ENCODE results near the gene TMEM145. TPM values are rescaled to one million over a fixed set of nuclear protein-coding genes. Genes with fewer than 3 reads are reported as not detected.

The TMEM145 gene
- total and polyA plus RNA-seq, 2 donors from 2014 or later = not detected

DNA sequence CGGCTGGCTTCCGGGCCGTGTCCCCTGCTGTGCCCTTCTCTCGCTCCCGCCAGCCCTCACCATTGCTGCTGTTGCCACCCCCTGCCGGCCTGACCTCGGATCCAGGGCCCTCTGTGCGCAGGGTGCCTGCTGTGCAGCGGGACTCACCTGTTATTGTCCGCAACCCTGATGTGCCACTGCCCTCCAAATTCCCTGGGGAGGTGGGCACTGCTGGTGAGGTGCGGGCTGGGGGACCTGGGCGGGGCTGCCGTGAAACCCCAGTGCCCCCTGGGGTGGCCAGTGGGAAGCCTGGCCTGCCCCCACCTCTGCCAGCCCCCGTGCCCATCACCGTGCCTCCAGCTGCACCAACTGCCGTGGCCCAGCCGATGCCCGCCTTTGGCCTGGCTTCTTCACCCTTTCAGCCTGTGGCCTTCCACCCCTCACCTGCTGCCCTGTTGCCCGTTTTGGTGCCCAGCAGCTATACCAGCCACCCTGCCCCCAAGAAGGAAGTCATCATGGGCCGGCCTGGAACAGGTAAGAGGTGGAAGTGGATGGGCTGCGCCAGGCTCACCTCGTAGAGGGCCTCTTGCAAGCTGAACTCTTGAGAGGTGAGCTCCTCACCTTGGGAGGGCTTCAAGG lies 38.9 kb upstream of the TMEM145 start:
- Histone ChIP-seq H3K4me3 (ENCODE audit: low read length in 3 of 3) (no peak overlapping the region), H3K36me3 (ENCODE audit: control insufficient read depth in 2 of 3, insufficient read depth in 3 of 3, low read length in 3 of 3) (peaks cover 0 to 17% (median 6%) of the 10 kb centered on the region in 3 donors), H3K9ac (ENCODE audit: low read length in 3 of 3) (no peak overlapping the region), H3K4me1 (ENCODE audit: control insufficient read depth in 2 of 3, insufficient read depth in 2 of 3, low read depth in 1 of 3, low read length in 3 of 3) (peaks cover 0 to 32% (median 27%) of the 10 kb centered on the region in 3 donors), H3K9me3 (ENCODE audit: control insufficient read depth in 2 of 3, insufficient read depth in 1 of 3, low read length in 3 of 3) (no peaks in the 10 kb centered on the region), H3K27me3 (ENCODE audit: control insufficient read depth, insufficient read depth, low read length) (no peaks in the 10 kb centered on the region), H3K27ac (ENCODE audit: low read depth in 2 of 2, low read length in 2 of 2) (no peak overlapping the region)
- no peak for FAIRE-seq
- TF ChIP-seq, protein P1, sequence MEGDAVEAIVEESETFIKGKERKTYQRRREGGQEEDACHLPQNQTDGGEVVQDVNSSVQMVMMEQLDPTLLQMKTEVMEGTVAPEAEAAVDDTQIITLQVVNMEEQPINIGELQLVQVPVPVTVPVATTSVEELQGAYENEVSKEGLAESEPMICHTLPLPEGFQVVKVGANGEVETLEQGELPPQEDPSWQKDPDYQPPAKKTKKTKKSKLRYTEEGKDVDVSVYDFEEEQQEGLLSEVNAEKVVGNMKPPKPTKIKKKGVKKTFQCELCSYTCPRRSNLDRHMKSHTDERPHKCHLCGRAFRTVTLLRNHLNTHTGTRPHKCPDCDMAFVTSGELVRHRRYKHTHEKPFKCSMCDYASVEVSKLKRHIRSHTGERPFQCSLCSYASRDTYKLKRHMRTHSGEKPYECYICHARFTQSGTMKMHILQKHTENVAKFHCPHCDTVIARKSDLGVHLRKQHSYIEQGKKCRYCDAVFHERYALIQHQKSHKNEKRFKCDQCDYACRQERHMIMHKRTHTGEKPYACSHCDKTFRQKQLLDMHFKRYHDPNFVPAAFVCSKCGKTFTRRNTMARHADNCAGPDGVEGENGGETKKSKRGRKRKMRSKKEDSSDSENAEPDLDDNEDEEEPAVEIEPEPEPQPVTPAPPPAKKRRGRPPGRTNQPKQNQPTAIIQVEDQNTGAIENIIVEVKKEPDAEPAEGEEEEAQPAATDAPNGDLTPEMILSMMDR (IDR thresholded peaks at IDR 0.05; ENCODE audit: borderline replicate concordance, extremely low read depth, insufficient read depth) = no peak
- intact Hi-C loops (cut with DNase I) = no loop called here
- DNase-seq = peak in 2 of 5 donors; percentile 44 to 74

DNA sequence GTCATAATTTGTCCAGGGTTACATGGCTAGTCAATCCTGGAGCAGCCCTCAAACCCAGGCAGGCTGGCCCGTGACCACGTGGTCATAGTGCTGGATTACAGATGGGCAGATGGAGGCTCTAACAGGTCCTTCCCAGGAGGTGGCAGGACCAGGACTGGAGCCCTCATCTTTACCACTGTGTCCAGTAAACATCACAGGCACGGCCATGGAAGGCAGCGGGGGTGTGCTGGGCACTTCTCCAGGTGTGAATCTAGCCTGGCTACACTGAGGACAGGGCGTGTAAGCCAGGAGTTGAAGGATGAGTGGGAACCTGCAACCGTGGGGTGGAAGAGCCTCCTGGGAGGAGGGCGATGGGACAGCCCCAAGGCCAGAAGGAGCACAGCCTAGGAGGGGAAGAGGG lies 38.0 kb upstream of the TMEM145 start:
- FAIRE-seq = no peak
- H3K27ac ChIP-seq (ENCODE audit: low read depth in 2 of 2, low read length in 2 of 2) = no peak overlapping the region
- H3K36me3 ChIP-seq (ENCODE audit: control insufficient read depth in 2 of 3, insufficient read depth in 3 of 3, low read length in 3 of 3) = peaks cover 0 to 17% (median 6%) of the 10 kb centered on the region in 3 donors
- DNase-seq = no peak
- H3K4me3 ChIP-seq (ENCODE audit: low read length in 3 of 3) = no peak overlapping the region
- no peaks in the 10 kb centered on the region for H3K9me3 ChIP-seq (ENCODE audit: control insufficient read depth in 2 of 3, insufficient read depth in 1 of 3, low read length in 3 of 3)
- intact Hi-C loops (cut with DNase I) = no loop called here
- peaks cover 0 to 35% (median 27%) of the 10 kb centered on the region in 3 donors for H3K4me1 ChIP-seq (ENCODE audit: control insufficient read depth in 2 of 3, insufficient read depth in 2 of 3, low read depth in 1 of 3, low read length in 3 of 3)
- TF ChIP-seq, protein P1 (IDR thresholded peaks at IDR 0.05; ENCODE audit: borderline replicate concordance, extremely low read depth, insufficient read depth) = no peak
- no peaks in the 10 kb centered on the region for H3K27me3 ChIP-seq (ENCODE audit: control insufficient read depth, insufficient read depth, low read length)
- H3K9ac ChIP-seq (ENCODE audit: low read length in 3 of 3) = no peak overlapping the region

DNA sequence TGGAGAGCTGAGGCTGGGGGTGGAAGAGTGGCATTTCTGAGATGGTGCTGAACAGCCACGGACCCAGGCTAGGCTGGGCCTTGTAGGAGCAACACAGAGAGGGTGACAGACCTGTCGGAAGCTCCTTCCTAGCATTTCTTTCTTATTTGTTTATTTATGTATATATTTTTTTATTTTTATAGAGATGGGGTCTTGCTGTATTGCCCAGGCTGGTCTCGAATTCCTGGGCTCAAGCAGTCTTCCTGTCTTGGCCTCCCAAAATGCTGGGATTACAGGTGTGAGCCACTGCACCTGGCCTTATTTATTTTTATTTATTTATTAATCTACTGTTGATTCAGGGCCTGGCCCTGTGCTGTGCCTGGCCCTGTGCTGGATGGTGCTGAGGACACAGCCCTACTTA lies 37.6 kb upstream of the TMEM145 start:
- intact Hi-C loops (cut with DNase I) = no loop called here
- no peaks in the 10 kb centered on the region for H3K9me3 ChIP-seq (ENCODE audit: control insufficient read depth in 2 of 3, insufficient read depth in 1 of 3, low read length in 3 of 3)
- DNase-seq (no peak), FAIRE-seq (no peak)
- H3K4me3 ChIP-seq (ENCODE audit: low read length in 3 of 3) = no peak overlapping the region
- H3K27ac ChIP-seq (ENCODE audit: low read depth in 2 of 2, low read length in 2 of 2) = no peak overlapping the region
- no peaks in the 10 kb centered on the region for H3K27me3 ChIP-seq (ENCODE audit: control insufficient read depth, insufficient read depth, low read length)
- H3K4me1 ChIP-seq (ENCODE audit: control insufficient read depth in 2 of 3, insufficient read depth in 2 of 3, low read depth in 1 of 3, low read length in 3 of 3) = peaks cover 0 to 32% (median 27%) of the 10 kb centered on the region in 3 donors
- peaks cover 0 to 17% (median 6%) of the 10 kb centered on the region in 3 donors for H3K36me3 ChIP-seq (ENCODE audit: control insufficient read depth in 2 of 3, insufficient read depth in 3 of 3, low read length in 3 of 3)
- H3K9ac ChIP-seq (ENCODE audit: low read length in 3 of 3) = no peak overlapping the region
- TF ChIP-seq, protein P1 (IDR thresholded peaks at IDR 0.05; ENCODE audit: borderline replicate concordance, extremely low read depth, insufficient read depth) = no peak

Data from kidney (tissue), 14 donors.